Measurements from ENCODE around the gene SETX. TPM values are rescaled to one million over a fixed set of nuclear protein-coding genes. Genes with fewer than 3 reads are reported as not detected.

SETX gene
- polyA plus RNA-seq, 1 experiment = 15.3 TPM

DNA sequence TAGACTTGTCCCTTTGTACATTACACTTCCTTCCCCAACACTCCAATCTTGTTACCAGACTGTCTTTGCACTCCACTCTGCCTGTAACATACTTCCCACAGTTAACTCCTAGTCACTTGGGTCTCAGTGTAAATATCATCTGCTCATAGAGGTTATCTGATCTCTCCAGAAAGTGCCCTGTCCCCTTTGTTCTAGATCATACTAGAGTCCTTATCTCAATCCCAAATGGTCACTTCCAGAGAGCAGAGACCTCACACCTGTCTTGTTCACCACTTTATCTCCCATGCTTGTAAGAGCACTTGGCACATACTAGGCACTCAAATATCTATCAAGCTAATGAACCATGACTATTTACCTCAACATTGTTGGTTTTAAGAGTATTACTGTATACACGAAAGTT is 30.4 kb downstream of the SETX start:
- DNase-seq (ENCODE audit: low read depth) = no peak
- Histone ChIP-seq H3K36me3 (ENCODE audit: control insufficient read depth, insufficient read depth, low read length) (peaks cover 8% of the 10 kb centered on the region), H3K27me3 (ENCODE audit: control insufficient read depth, insufficient read depth, low read length) (no peaks in the 10 kb centered on the region), H3K4me3 (ENCODE audit: low read depth, low read length) (no peak overlapping the region)
- TF ChIP-seq, protein P1, sequence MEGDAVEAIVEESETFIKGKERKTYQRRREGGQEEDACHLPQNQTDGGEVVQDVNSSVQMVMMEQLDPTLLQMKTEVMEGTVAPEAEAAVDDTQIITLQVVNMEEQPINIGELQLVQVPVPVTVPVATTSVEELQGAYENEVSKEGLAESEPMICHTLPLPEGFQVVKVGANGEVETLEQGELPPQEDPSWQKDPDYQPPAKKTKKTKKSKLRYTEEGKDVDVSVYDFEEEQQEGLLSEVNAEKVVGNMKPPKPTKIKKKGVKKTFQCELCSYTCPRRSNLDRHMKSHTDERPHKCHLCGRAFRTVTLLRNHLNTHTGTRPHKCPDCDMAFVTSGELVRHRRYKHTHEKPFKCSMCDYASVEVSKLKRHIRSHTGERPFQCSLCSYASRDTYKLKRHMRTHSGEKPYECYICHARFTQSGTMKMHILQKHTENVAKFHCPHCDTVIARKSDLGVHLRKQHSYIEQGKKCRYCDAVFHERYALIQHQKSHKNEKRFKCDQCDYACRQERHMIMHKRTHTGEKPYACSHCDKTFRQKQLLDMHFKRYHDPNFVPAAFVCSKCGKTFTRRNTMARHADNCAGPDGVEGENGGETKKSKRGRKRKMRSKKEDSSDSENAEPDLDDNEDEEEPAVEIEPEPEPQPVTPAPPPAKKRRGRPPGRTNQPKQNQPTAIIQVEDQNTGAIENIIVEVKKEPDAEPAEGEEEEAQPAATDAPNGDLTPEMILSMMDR (IDR thresholded peaks at IDR 0.05; ENCODE audit: insufficient read depth, low read depth, low read length) = no peak
- ChIA-PET POLR2A (no interaction called here), CTCF (no interaction called here)

- no peak for DNase-seq (ENCODE audit: low read depth)
- ChIA-PET CTCF (no interaction called here), POLR2A (no interaction called here)
- H3K4me3 ChIP-seq (ENCODE audit: low read depth, low read length) = no peak overlapping the region
- peaks cover 8% of the 10 kb centered on the region for H3K36me3 ChIP-seq (ENCODE audit: control insufficient read depth, insufficient read depth, low read length)
- no peaks in the 10 kb centered on the region for H3K27me3 ChIP-seq (ENCODE audit: control insufficient read depth, insufficient read depth, low read length)
- TF ChIP-seq, protein P1 (IDR thresholded peaks at IDR 0.05; ENCODE audit: insufficient read depth, low read depth, low read length) = no peak
These were observed 35.2 kb downstream of the SETX start for GRCh38 chr9:132319421-132320110.

- TF ChIP-seq, protein P1 (IDR thresholded peaks at IDR 0.05; ENCODE audit: insufficient read depth, low read depth, low read length) = peak; percentile 28; the same call in 1 of the 2 replicates
- Histone ChIP-seq H3K27me3 (ENCODE audit: control insufficient read depth, insufficient read depth, low read length) (no peaks in the 10 kb centered on the region), H3K36me3 (ENCODE audit: control insufficient read depth, insufficient read depth, low read length) (peaks cover 2% of the 10 kb centered on the region), H3K4me3 (ENCODE audit: low read depth, low read length) (no peak overlapping the region)
- no peak for DNase-seq (ENCODE audit: low read depth)
- ChIA-PET POLR2A (no interaction called here), CTCF (no interaction called here)
These were observed 41.9 kb downstream of the SETX start for GRCh38 chr9:132312873-132313272.

DNA sequence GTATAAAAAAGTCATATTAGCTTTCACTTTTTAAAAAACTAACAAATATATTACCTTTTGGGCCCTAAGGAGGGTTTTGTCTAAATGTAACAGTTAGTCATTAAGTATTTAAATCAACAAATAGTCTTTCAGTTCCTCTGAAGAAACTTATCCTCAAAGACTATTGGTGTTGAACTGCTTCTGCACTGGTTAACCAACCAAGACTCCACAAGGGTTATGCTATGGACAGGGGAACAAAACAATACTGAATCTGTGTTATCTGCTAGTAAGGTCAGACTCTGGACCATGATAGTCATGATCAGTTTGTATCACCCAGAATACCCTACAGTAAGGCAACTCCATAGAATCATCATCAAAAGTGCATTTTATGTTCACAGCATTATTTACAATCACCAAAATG is 42.4 kb downstream of the SETX start:
- ChIA-PET CTCF (no interaction called here), POLR2A (no interaction called here)
- TF ChIP-seq, protein P1 (IDR thresholded peaks at IDR 0.05; ENCODE audit: insufficient read depth, low read depth, low read length) = no peak
- Histone ChIP-seq H3K27me3 (ENCODE audit: control insufficient read depth, insufficient read depth, low read length) (no peaks in the 10 kb centered on the region), H3K36me3 (ENCODE audit: control insufficient read depth, insufficient read depth, low read length) (peaks cover 2% of the 10 kb centered on the region), H3K4me3 (ENCODE audit: low read depth, low read length) (no peak overlapping the region)
- no peak for DNase-seq (ENCODE audit: low read depth)

DNA sequence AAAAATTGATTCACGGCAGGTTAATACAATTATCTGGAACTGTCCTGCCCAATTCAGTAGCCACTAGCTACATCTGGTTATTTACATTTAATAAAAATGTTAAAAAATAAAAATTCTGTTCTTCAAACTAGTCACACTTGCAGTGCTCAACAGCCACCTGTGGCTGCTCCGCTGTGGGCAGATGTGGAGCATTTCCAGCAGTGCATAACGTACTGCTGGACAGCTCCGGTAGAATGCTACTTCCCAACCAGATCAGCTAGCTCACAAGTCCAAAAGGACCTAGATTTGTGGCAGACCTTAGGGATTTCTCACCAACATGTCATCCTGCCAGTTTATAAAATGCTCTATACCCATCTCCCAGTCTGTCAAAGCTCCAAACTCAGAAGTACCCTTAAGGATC is 42.8 kb downstream of the SETX start:
- Histone ChIP-seq H3K27me3 (ENCODE audit: control insufficient read depth, insufficient read depth, low read length) (no peaks in the 10 kb centered on the region), H3K36me3 (ENCODE audit: control insufficient read depth, insufficient read depth, low read length) (peaks cover 2% of the 10 kb centered on the region), H3K4me3 (ENCODE audit: low read depth, low read length) (no peak overlapping the region)
- POLR2A ChIA-PET = no interaction called here
- TF ChIP-seq, protein P1 (IDR thresholded peaks at IDR 0.05; ENCODE audit: insufficient read depth, low read depth, low read length) = no peak
- CTCF ChIA-PET = interaction anchor here (0.9 kb wide), 1 partner anchor 74 kb away, joined by 3 read pairs; no protein-coding TSS in a partner anchor
- no peak for DNase-seq (ENCODE audit: low read depth)
